Left lung (tissue), 10 donors: ENCODE measurements around the gene TENM4. TPM values are rescaled to one million over a fixed set of nuclear protein-coding genes. Genes with fewer than 3 reads are reported as not detected.
A peak's percentile ranks its signal among the peaks of the same experiment; 100 is the strongest.

Experiments used
- ATAC-seq: fragments of 200-7000 bp; cut with Tn5 transposase; one replicate; pipeline ENCODE4 v1.9.1; 2020; ENCODE audit warnings: moderate library complexity
- DNase-seq, 4 donors: peaks; one replicate each; pipeline ENCODE4 v3.0.0-alpha.2; 2013 to 2020
- H3K27ac ChIP-seq, 2 donors: fragments of 200-600 bp; sonication (generic) in 1 of 2; one replicate each; pipeline versions ENCODE4 v1.5.0 to v1.8.0; 2020 to 2021
- H3K27me3 ChIP-seq, 2 donors: fragments of 200-600 bp; sonication (generic) in 1 of 2; one replicate each; pipeline versions ENCODE4 v1.5.0 to v1.8.0; 2020 to 2021
- H3K36me3 ChIP-seq, 2 donors: fragments of 200-600 bp; sonication (generic) in 1 of 2; one replicate each; pipeline versions ENCODE4 v1.5.0 to v1.8.0; 2020 to 2021
- H3K4me1 ChIP-seq, 2 donors: fragments of 200-600 bp; one replicate each; pipeline ENCODE4 v1.8.0; 2021
- H3K4me3 ChIP-seq, 2 donors: fragments of 200-600 bp; sonication (generic) in 1 of 2; one replicate each; pipeline versions ENCODE4 v1.5.0 to v1.8.0; 2020 to 2021; ENCODE audit warnings: mild to moderate bottlenecking in 1 of 2
- H3K9me3 ChIP-seq, 2 donors: fragments of 200-600 bp; sonication (generic) in 1 of 2; one replicate each; pipeline versions ENCODE4 v1.5.0 to v1.8.0; 2020 to 2021
- CTCF ChIP-seq, 2 donors: fragments of 200-600 bp; sonication (generic) in 1 of 2; IDR thresholded peaks; one replicate each; pipeline versions ENCODE4 v1.5.0 to v1.8.0; 2021; ENCODE audit warnings: antibody characterized with exemption in 2 of 2
- intact Hi-C, 2 donors: fragments of 100-400 bp; cut with DNase I; formaldehyde crosslinking; loops; one replicate each; pipeline versions ENCODE4 v1.11.2 to v1.14.2; 2022
- polyA plus RNA-seq, 6 donors: library from polyadenylated mRNA; unstranded; fragments of 120-200 nt; gene quantifications; one replicate each; pipeline ENCODE4 v1.2.1, GENCODE V29; 2013; ENCODE audit not compliant: insufficient read length in 6 of 6
- total RNA-seq, 2 donors: library from RNA; stranded (reverse); fragmentation: NEBNext Ultra II Directional; extraction: Animal tissue kit (Norgen Biotek cat#: 25700); gene quantifications; one replicate each; pipeline ENCODE4 v1.2.1, GENCODE V29; 2021
- donor health status: DM: no; HTN: yes; CAD: no.
- donor health status: DM: no; HTN: no; CAD: no.

TENM4 gene
- total and polyA plus RNA-seq, 8 donors, result 3.4 to 7.1 (median 5.2) TPM

DNA sequence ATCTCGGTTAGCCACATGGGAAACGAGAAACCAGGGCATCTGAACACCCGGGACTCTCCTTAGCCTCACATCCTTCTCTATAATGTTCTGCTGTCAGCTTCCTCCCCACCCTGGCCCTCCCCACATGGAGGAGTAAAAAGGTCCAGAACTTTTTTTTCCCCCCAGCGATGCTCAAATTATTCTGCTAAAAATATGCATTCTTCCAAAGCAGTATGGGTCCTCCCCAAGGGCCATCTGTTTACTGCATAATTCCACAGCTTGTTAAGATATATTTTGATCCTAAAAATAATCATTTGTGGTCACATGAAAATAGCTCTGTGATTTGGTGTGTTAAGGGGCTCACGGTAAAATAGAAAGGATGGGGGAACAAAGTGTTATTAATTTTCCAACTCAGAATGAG lies 584.6 kb downstream of the TENM4 start:
- Histone ChIP-seq H3K9me3 (no peaks in the 10 kb centered on the region), H3K27ac (no peak overlapping the region), H3K27me3 (no peaks in the 10 kb centered on the region), H3K36me3 (no peaks in the 10 kb centered on the region), H3K4me1 (no peaks in the 10 kb centered on the region), H3K4me3 (no peak overlapping the region)
- no peak for TF ChIP-seq CTCF (IDR thresholded peaks at IDR 0.05)
- intact Hi-C loops, result no loop called here
- ATAC-seq (no peak), DNase-seq (no peak)

DNA sequence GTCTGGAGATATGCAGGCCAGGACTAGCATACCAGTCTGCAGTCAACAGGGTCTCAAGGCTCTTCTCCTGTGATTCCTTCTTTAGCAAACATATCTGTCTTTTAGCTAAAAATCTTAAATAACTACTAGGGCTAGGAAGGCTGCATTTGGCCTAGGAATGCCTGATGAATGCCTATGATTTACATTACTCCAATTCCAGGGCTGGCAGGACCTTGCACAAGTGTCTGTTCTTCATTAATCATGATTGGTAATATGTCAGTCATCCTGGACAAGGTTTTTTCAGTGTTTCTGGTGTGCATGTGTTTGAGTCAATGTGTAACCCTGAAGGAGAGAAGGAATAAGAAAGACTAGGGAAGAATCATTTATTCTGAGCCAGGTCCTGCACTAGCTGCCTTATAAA lies 585.7 kb downstream of the TENM4 start:
- no peak overlapping the region for H3K4me3 ChIP-seq
- H3K4me1 ChIP-seq, result no peaks in the 10 kb centered on the region
- no peak overlapping the region for H3K27ac ChIP-seq
- no peaks in the 10 kb centered on the region for H3K36me3 ChIP-seq
- no peaks in the 10 kb centered on the region for H3K27me3 ChIP-seq
- intact Hi-C loops, result no loop called here
- no peak for TF ChIP-seq CTCF (IDR thresholded peaks at IDR 0.05)
- H3K9me3 ChIP-seq, result no peaks in the 10 kb centered on the region
- ATAC-seq (no peak), DNase-seq (no peak)

DNA sequence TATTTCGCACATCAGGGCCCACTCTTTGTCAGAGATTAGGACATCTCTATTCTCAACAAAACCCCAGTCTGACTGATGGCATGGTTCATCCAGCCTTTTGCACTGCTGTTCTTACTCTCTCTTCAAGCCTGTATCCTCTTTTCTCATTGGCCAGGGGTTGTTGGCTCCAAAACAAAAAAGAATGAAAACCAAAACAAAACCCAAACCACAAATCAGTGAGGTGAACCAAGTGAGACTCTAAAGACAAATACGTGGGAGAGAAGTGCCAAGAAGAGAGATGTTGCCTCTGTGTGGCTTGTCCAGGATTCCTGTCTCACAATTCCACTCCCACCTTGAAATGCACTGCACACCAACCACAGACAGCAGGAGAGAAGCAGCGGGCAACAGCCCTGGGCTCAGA lies 587.3 kb downstream of the TENM4 start:
- H3K4me3 ChIP-seq, result no peak overlapping the region
- TF ChIP-seq CTCF (IDR thresholded peaks at IDR 0.05), result no peak
- DNase-seq, result no peak
- H3K4me1 ChIP-seq, result no peaks in the 10 kb centered on the region
- no peak for ATAC-seq
- H3K27me3 ChIP-seq, result no peaks in the 10 kb centered on the region
- H3K9me3 ChIP-seq, result no peaks in the 10 kb centered on the region
- intact Hi-C loops, result no loop called here
- H3K27ac ChIP-seq, result no peak overlapping the region
- H3K36me3 ChIP-seq, result no peaks in the 10 kb centered on the region

DNA sequence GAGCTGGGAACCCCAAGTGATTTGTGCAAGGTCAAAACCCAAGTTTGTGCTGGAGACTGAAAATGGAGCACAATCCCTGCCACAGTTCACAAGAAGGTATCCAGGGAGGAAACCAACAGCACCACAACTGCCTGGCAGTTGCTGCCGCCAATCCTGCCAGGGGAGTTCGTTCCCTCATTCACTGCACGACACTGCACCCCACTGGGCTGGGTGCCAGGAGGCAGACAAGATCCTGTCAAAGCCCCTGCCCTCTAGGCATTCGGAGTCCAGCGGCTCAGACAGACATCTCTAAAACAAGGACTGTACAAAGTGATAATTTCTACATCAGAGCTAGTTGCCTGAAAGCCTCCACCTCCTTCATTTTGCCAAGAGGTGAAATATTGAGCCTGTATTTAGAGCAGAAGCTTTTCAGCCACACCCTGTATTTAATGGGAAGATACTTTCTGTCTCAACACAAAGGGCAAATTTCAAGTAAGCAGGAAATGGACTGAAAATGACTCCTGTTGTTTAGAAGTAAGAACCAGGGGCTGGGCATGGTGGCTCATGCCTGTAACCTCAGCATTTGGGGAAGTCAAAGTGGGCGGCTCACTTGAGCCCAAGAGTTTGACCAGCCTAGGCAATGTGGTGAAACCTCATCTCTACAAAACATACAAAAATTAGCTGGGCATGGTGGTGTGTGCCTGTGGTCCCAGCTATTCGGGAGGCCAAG lies 588.8 kb downstream of the TENM4 start:
- Histone ChIP-seq H3K4me1 (no peaks in the 10 kb centered on the region), H3K27ac (no peak overlapping the region), H3K9me3 (no peaks in the 10 kb centered on the region), H3K36me3 (no peaks in the 10 kb centered on the region), H3K27me3 (no peaks in the 10 kb centered on the region), H3K4me3 (no peak overlapping the region)
- ATAC-seq (peak; percentile 53), DNase-seq (no peak)
- no peak for TF ChIP-seq CTCF (IDR thresholded peaks at IDR 0.05)
- intact Hi-C loops, result no loop called here

- H3K27ac ChIP-seq, result no peak overlapping the region
- no peak for TF ChIP-seq CTCF (IDR thresholded peaks at IDR 0.05)
- H3K36me3 ChIP-seq, result no peaks in the 10 kb centered on the region
- intact Hi-C loops, result no loop called here
- ATAC-seq (no peak), DNase-seq (no peak)
- no peaks in the 10 kb centered on the region for H3K4me1 ChIP-seq
- no peaks in the 10 kb centered on the region for H3K9me3 ChIP-seq
- no peak overlapping the region for H3K4me3 ChIP-seq
- H3K27me3 ChIP-seq, result no peaks in the 10 kb centered on the region
Observed at GRCh38 chr11:78850078-78850477, 590.8 kb downstream of the TENM4 start.
